ENCODE results near the gene ACADVL. TPM values are rescaled to one million over a fixed set of nuclear protein-coding genes. Genes with fewer than 3 reads are reported as not detected.

Gene ACADVL
- total and polyA plus RNA-seq, 12 donors, result 807 to 4,806 (median 1,322) TPM

DNA sequence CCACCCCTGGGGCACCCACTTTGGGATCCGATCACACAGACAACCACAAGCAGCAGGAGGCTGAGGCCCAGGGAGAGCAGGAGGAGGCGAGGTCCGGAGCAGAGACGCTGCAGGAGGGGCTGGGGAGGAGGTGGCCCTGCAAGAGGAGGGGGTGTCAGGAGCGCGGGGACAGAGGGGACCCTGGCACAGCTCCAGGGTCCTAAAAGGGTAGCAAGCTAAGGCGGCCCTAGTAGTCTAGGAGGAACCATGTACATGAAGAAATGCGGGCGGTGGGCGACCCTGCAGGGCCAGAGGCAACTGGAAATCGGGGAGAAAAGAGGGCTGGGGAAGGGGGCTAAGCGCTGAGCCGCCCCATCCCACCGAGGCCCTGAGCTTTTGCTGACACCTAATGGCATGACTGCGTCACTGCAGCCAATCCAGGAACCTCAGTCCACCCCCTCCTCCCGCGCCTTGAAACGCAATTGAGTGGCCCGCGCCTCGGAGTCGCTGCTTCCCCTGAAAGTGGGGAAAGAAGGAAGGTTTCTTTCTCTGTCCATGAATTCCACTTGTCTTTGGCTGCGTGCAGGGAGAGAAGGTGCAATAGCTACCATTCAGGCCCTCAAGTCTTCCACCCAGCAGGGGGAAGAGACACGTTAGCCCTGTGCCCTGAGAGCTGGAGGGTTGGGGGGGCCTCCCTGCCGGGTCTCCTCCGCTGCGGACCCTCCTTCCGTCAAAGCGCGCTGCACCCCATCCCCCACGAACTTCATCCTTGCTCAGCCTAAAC, 42.4 kb upstream of the ACADVL start:
- ATAC-seq (peak; percentile 66 to 90 (median 82)), DNase-seq (peak; percentile 50 to 65)
- no peaks in the 10 kb centered on the region for H3K36me3 ChIP-seq
- TF ChIP-seq, protein P1, sequence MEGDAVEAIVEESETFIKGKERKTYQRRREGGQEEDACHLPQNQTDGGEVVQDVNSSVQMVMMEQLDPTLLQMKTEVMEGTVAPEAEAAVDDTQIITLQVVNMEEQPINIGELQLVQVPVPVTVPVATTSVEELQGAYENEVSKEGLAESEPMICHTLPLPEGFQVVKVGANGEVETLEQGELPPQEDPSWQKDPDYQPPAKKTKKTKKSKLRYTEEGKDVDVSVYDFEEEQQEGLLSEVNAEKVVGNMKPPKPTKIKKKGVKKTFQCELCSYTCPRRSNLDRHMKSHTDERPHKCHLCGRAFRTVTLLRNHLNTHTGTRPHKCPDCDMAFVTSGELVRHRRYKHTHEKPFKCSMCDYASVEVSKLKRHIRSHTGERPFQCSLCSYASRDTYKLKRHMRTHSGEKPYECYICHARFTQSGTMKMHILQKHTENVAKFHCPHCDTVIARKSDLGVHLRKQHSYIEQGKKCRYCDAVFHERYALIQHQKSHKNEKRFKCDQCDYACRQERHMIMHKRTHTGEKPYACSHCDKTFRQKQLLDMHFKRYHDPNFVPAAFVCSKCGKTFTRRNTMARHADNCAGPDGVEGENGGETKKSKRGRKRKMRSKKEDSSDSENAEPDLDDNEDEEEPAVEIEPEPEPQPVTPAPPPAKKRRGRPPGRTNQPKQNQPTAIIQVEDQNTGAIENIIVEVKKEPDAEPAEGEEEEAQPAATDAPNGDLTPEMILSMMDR (IDR thresholded peaks at IDR 0.05), result peak; percentile 77 to 93 (median 89)
- H3K9me3 ChIP-seq, result no peaks in the 10 kb centered on the region
- peak overlapping the region in 1 of 10 donors; percentile 37 for H3K27ac ChIP-seq
- intact Hi-C loops (cut with DNase I), result loop anchor here in 6 of 10 donors (1.0 to 10.0 kb wide), 5 partner anchors 40 to 263 kb away; no protein-coding TSS in a partner anchor
- peaks cover 0 to 27% (median 16%) of the 10 kb centered on the region in 9 donors for H3K4me1 ChIP-seq
- peaks cover 0 to 37% (median 24%) of the 10 kb centered on the region in 7 donors for H3K27me3 ChIP-seq
- 1 to 3% methylated on average over 31 of the region's 31 CpGs for WGBS, 2 donors
- H3K4me3 ChIP-seq, result peak overlapping the region in 9 of 10 donors; percentile 14 to 59 (median 44)

DNA sequence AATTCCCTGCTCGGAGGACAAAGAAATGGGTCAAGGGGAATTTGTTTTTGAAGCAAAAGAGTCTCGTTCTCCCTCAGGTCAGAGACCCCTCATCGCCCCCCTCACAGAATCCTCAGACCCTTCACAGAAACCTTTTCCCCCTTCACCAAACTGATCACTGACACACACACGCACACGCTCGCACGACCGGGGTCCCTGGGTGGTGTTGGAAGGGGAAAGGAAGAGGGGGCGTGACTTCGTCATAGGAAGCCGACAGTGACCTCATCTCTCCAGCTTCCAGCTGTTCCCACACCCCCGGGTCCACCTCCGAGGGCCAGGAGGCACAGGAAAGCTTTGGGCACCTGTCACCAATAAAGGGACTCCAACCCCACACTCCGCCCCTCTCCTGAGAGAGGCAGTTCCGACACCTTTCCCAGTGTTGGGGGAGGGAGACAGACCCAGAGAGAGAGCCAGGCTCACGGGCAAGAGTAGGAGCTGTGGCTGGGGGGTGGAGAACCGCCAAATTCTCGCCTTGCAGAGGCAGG, 41.7 kb upstream of the ACADVL start:
- WGBS, 2 donors, result 4 to 6% methylated on average over 18 of the region's 18 CpGs
- no peaks in the 10 kb centered on the region for H3K9me3 ChIP-seq
- H3K27me3 ChIP-seq, result peaks cover 0 to 37% (median 24%) of the 10 kb centered on the region in 7 donors
- ATAC-seq (peak in 6 of 8 donors; percentile 8 to 78 (median 43)), DNase-seq (peak in 1 of 2 donors; percentile 30)
- no peaks in the 10 kb centered on the region for H3K36me3 ChIP-seq
- H3K4me1 ChIP-seq, result peaks cover 0 to 27% (median 16%) of the 10 kb centered on the region in 9 donors
- H3K4me3 ChIP-seq, result peak overlapping the region in 9 of 10 donors; percentile 14 to 59 (median 44)
- TF ChIP-seq, protein P1 (IDR thresholded peaks at IDR 0.05), result no peak
- peak overlapping the region in 1 of 10 donors; percentile 37 for H3K27ac ChIP-seq
- intact Hi-C loops (cut with DNase I), result loop anchor here in 6 of 10 donors (1.0 to 10.0 kb wide), 5 partner anchors 41 to 263 kb away; no protein-coding TSS in a partner anchor

DNA sequence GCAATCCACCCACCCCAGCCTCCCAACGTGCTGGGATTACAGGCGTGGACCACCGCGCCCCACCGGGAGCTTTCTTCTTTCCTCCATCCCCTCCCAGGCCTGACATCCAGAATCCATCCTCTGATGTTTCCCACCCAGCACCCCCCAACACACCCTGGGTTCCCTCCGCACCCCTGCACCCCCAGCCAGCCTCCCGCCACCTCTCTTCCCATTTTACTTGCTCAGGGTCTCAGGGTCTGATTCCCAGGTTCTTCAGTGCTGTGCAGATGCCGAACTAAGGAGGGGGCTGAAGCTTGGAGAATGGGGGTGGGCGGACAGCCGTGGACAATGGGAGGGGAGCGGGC, 40.8 kb upstream of the ACADVL start:
- H3K4me1 ChIP-seq, result peaks cover 0 to 24% (median 16%) of the 10 kb centered on the region in 9 donors
- H3K4me3 ChIP-seq, result no peak overlapping the region
- no peaks in the 10 kb centered on the region for H3K9me3 ChIP-seq
- DNase-seq (no peak), ATAC-seq (no peak)
- WGBS, 2 donors, result 82% methylated on average over 11 of the region's 11 CpGs
- H3K27me3 ChIP-seq, result peaks cover 0 to 37% (median 24%) of the 10 kb centered on the region in 7 donors
- H3K36me3 ChIP-seq, result no peaks in the 10 kb centered on the region
- H3K27ac ChIP-seq, result no peak overlapping the region
- TF ChIP-seq, protein P1 (IDR thresholded peaks at IDR 0.05), result no peak
- intact Hi-C loops (cut with DNase I), result loop anchor here in 5 of 10 donors (5.0 to 10.0 kb wide), 3 partner anchors 42 to 264 kb away; no protein-coding TSS in a partner anchor
